HG03025 (cell line): ENCODE results near the gene IFIT2.
"Not testable (repeated sequence)": the region's sequence is repeated elsewhere in the genome, so short reads cannot be mapped to it uniquely, and the experiment has no call there.

ENCODE experiments used
- ATAC-seq: cut with Tn5 transposase; IDR thresholded peaks from one replicate; pipeline ENCODE4 v1.9.1; 2021; ENCODE audit warnings: mild to moderate bottlenecking, moderate library complexity; ENCODE audit not compliant: unreplicated experiment, low FRiP score

Gene IFIT2

GRCh38 chr10:89305766-89306433 lies 4.1 kb downstream of the IFIT2 start:
- no peak for ATAC-seq

- no peak for ATAC-seq
Measured at GRCh38 chr10:89306434-89307268, 4.8 kb downstream of the IFIT2 start.

DNA sequence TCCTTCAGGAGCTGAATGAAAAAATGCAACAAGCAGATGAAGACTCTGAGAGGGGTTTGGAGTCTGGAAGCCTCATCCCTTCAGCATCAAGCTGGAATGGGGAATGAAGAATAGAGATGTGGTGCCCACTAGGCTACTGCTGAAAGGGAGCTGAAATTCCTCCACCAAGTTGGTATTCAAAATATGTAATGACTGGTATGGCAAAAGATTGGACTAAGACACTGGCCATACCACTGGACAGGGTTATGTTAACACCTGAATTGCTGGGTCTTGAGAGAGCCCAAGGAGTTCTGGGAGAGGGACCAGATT lies 5.4 kb downstream of the IFIT2 start:
- ATAC-seq, result no peak

DNA sequence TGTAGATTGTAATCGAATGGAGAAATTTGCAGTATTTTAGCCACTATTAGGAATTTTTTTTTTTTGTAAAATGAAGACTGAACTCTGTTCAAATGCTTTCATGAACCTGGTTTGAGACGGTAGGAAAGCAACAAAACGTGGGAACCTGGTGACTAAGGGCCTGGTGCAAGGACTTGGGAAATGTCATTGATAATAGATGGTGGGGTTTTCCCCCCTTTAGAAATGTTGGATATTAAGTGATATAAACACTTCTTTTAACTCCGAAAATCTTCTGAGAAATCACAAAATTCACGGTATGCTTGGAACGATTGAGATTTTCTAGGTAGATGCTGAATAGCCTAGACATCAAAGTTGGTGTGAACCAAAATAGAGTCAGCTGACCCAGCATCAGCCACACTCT lies 6.4 kb downstream of the IFIT2 start:
- ATAC-seq, result no peak

DNA sequence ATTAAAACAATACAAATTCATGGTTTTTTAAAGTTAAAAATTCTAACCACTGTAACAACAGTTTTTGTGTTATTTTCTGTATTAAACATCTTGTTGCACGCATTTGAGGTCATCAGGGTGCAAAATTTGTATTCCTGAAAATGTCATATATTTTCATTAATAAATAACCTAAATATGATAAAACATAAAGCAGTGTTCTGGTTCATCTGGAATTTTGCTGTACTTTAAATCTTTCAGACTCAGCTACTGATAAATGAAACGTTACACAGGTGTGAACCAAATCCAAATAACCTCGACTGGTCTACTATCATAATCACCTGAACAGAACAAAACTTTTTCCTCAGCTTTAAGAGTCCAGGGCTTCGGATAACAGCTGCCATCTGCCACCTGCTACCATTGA lies 6.9 kb downstream of the IFIT2 start:
- no peak for ATAC-seq

DNA sequence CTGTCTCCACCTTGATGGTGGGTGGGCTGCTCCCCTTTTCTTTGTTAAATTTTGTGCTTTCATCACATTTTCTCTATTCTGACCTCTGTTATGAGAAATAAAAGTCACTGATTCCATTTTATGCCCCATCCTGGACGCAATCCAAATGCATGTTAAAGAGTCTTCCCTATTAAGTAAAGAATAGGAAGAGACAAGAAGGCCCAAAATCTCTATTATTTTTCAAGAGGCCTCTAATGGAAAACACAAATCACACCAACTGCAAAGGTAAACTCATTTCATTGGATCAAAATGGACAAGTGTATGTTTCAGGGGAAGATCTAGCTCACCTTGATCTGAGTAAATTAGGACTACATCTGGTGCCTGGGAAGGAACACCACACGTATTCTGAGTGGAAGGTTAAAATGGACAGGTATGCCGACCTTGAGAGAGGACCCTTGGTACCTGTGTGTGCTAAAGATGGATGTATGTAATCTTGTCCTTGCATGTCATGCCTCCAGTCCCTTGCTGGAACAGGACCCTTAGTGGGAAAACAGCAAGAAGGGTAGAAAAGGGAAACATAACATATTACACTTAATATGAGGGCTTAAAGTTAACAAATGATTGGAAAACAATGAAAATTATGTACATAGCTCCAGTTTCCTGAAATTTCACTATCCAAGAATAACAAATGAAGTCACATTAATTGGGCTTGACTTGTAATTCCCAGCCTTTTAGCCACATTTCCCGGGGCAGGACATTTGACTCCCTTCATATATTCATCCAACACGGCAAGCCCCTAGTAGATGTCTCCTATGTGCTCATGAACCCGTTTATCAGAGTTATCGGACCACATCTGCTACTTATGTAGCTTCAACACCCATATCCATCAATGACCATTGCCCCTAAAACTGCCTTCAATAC lies 7.6 kb downstream of the IFIT2 start:
- no peak for ATAC-seq

DNA sequence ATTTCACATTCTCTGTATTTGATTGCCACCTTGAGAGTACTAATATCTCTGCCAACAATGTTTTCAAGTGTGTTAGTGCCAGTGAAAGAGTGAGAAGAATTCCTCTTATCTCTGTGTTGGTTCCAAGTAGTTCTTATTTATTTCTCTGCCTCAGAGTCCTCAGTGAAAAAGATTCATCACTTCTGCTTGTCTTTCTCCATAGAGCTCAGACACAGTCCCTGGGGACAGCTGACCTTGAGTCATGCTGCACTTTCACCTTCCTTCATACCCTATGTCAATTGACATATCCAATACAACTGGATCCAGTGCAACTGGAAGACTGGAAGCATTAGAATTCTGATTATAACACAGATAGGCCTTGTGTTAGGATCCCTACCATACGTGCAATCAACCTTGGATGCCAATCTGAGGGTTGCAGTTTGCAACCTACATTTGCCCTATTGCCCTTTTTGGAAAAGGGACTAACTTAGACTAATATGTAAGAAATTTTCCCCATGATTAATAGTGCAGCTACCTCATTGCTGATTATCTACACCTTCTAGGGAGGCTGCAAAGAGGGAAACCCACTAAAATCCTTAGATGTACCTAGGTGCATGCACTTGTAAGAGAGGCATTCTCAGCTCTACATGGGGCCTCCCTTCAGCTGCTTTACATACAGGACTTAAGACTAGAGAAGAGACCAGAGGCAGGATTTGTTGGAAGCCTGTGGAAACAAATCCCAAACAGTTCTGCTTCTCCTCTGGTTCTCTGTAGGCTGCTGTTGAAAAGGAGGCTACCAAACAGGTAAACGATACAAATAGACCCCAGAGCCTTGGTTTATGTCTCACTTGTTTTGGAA lies 8.4 kb downstream of the IFIT2 start:
- no peak for ATAC-seq

GRCh38 chr10:89312973-89313372 lies 11.1 kb downstream of the IFIT2 start:
- no peak for ATAC-seq

DNA sequence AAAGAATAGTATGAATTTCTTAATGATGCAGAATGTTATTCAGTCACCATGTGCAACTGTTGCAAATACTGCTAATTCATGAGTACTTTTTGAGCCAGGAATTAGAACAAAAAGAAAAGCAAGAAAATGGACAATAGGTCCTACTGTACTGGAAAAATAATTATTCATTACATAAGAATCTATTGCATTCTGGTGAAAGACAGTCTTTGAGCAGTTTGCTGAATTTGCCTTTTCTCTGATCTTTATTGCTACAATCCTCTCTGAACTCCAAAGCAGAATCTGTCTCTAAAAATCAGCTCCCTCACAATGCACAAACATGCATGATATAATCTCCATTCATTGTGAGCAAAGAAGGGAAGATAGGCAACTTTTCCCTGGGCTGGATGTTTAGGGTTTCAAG lies 12.8 kb downstream of the IFIT2 start:
- no peak for ATAC-seq

- not testable (repeated sequence) for ATAC-seq
Measured at GRCh38 chr10:89318047-89318446, 16.2 kb downstream of the IFIT2 start.

GRCh38 chr10:89325081-89325480 lies 23.2 kb downstream of the IFIT2 start:
- ATAC-seq, result not testable (repeated sequence)

DNA sequence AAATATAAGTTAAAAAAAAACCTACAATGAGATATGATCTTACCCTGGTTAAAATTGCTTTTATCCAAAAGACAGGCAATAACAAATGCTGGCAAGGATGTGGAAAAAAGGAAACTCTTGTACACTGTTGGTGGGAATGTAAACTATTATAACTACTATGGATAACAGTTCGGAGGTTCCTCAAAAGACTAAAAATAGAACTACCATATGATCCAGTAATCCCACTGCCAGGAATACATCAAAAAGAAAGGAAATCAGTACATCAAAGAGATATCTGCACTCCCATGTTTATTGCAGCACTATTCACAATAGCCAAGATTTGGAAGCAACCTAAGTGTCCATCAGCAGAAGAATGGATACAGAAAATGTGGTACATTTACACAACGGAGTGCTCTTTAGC lies 24.0 kb downstream of the IFIT2 start:
- ATAC-seq, result not testable (repeated sequence)

DNA sequence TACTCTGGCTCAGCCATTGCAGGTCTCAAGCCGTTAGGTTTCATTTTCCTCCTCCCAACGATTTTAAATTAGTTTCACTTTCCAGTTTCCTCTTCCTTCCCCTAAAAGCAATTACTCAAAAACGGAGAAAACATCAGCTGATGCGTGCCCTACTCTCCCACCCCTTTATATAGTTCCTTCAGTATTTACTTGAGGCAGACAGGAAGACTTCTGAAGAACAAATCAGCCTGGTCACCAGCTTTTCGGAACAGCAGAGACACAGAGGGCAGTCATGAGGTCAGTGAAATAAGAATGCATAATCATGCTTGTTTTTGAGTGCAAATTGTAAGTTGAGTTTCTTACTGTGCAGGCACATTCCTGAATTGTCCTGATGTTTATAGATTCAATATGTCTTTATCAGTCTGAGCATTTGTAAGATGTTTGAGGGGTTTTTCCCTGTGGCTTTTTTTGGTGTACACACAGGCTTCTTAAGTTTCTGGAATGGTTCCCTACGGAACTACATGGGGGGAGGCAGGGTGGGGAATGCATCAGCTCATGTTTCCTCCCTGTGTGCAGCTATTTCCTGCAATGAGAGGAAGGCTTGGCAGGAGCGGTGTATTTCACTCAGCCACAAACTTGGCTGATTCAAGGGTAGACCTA lies 26.1 kb downstream of the IFIT2 start, which contains the start of gene IFIT3:
TSS of gene IFIT3 (plus strand) at position 195 of the 639 bp plus-strand sequence. CDS start at position 272, 77 bp downstream.
- no peak for ATAC-seq

- no peak for ATAC-seq
Measured at GRCh38 chr10:89329151-89329550, 27.3 kb downstream of the IFIT2 start.

DNA sequence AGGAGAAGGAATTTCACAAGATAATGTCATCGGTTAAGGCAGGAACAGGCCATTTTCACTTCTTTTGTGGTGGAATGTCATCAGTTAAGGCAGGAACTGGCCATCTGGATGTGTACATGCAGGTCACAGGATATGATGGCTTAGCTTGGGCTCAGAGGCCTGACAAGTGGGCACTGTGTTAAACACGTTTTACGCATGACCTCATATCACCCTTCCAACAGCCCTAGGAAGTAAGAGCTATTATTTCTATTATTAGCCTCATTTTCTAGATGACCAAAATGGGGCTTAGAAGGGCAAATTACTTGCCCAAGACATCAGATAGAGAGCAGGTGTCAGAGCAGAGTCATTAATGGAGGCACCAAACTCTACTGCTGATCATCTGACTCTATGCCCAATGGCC lies 28.2 kb downstream of the IFIT2 start:
- ATAC-seq, result not testable (repeated sequence)

- ATAC-seq, result no peak
Measured at GRCh38 chr10:89330537-89331212, 28.8 kb downstream of the IFIT2 start.

- not testable (repeated sequence) for ATAC-seq
Measured at GRCh38 chr10:89331487-89332122, 29.8 kb downstream of the IFIT2 start.

GRCh38 chr10:89332123-89332633 lies 30.3 kb downstream of the IFIT2 start:
- no peak for ATAC-seq
